Neutrophil (primary cell): Measurements from ENCODE around the gene ANKRD10.

Experiments
- H3K27ac ChIP-seq: fragments of 200-600 bp; sonication (generic); 2 replicates; pipeline ENCODE4 v1.5.1; 2016; ENCODE audit warnings: mild to moderate bottlenecking, moderate library complexity
- H3K27me3 ChIP-seq: fragments of 200-600 bp; sonication (generic); 2 replicates; pipeline ENCODE4 v1.6.0; 2016; ENCODE audit warnings: mild to moderate bottlenecking
- H3K36me3 ChIP-seq: fragments of 200-600 bp; sonication (generic); 2 replicates; pipeline ENCODE4 v1.5.1; 2017
- H3K4me1 ChIP-seq, 2 experiments: fragments of 200-600 bp in 1 of 2; sonication (generic) in 1 of 2; 1 replicate in 1 of 2; 2 replicates in 1 of 2; pipeline versions ENCODE4 v1.5.1 to v1.6.1; 2013 to 2016; ENCODE audit warnings: low read depth in 1 of 2, low read length in 1 of 2, mild to moderate bottlenecking in 1 of 2, moderate library complexity in 1 of 2; ENCODE audit not compliant: control insufficient read depth in 1 of 2, insufficient read depth in 1 of 2
- H3K4me3 ChIP-seq, 2 experiments: fragments of 200-600 bp in 1 of 2; sonication (generic) in 1 of 2; 1 replicate in 1 of 2; 2 replicates in 1 of 2; pipeline ENCODE4 v1.5.1; 2013 to 2016; ENCODE audit warnings: low read depth in 1 of 2, low read length in 1 of 2, mild to moderate bottlenecking in 1 of 2, moderate library complexity in 1 of 2
- H3K9me3 ChIP-seq: fragments of 200-600 bp; sonication (generic); 2 replicates; pipeline ENCODE4 v1.5.1; 2016
- TF ChIP-seq, protein P1 (sequence below): fragments of 200-600 bp; sonication (generic); IDR thresholded peaks from 2 replicates; pipeline ENCODE4 v1.5.1; 2016; ENCODE audit warnings: antibody characterized with exemption

ANKRD10 gene

GRCh38 chr13:110945928-110946570 is 31.2 kb upstream of the ANKRD10 start:
- H3K36me3 ChIP-seq, result no peaks in the 10 kb centered on the region
- H3K9me3 ChIP-seq, result no peaks in the 10 kb centered on the region
- H3K27ac ChIP-seq, result no peak overlapping the region
- H3K4me3 ChIP-seq, result no peak overlapping the region
- no peaks in the 10 kb centered on the region for H3K4me1 ChIP-seq
- TF ChIP-seq, protein P1, sequence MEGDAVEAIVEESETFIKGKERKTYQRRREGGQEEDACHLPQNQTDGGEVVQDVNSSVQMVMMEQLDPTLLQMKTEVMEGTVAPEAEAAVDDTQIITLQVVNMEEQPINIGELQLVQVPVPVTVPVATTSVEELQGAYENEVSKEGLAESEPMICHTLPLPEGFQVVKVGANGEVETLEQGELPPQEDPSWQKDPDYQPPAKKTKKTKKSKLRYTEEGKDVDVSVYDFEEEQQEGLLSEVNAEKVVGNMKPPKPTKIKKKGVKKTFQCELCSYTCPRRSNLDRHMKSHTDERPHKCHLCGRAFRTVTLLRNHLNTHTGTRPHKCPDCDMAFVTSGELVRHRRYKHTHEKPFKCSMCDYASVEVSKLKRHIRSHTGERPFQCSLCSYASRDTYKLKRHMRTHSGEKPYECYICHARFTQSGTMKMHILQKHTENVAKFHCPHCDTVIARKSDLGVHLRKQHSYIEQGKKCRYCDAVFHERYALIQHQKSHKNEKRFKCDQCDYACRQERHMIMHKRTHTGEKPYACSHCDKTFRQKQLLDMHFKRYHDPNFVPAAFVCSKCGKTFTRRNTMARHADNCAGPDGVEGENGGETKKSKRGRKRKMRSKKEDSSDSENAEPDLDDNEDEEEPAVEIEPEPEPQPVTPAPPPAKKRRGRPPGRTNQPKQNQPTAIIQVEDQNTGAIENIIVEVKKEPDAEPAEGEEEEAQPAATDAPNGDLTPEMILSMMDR, result no peak
- H3K27me3 ChIP-seq, result peaks cover 5% of the 10 kb centered on the region

DNA sequence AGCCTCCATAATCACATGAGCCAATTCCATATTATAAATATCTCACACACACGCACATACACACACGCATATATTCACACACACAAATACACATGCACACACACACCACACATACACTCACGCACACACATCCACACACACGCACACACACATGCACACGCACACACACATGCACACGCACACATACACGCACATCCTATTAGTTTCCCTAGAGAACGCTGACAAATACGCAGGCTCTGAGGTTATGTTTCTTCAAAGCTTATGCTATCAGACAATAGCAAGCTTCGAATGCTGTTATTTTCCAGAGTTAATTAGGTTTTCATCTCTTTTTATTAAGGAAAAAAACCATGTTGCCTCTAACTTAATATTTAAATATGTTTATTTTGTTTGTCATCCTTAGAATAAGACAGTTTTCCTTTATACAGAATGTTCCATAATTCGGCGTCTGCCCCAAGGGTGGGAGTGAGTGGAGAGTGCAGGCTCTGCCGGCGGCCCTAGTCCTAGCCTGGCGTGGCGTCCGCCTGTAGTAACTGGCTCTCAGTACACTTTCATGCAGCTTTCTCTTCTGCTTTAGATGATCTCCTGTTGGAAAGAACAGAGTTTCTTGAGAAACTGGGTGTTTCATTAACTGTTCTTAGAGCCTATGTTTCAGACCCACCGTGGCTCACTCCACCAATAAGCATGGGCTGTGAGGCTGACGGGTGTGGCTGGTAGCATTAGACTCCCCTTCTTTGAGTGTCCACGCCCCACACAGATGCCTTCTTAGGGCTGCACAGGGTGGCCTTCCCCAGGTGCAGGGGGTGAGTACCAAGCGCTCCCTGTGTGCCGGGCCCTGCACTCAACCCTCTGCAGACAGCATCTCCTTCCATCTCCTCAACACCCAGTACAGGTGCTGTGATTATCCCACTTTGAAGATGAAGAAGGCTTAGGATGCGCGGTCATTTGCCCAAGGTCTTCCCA is 30.4 kb upstream of the ANKRD10 start:
- TF ChIP-seq, protein P1, result no peak
- Histone ChIP-seq H3K27me3 (peaks cover 8% of the 10 kb centered on the region), H3K4me3 (no peak overlapping the region), H3K4me1 (no peaks in the 10 kb centered on the region), H3K36me3 (no peaks in the 10 kb centered on the region), H3K27ac (no peak overlapping the region), H3K9me3 (no peaks in the 10 kb centered on the region)

GRCh38 chr13:110944121-110944967 is 29.5 kb upstream of the ANKRD10 start:
- Histone ChIP-seq H3K9me3 (no peaks in the 10 kb centered on the region), H3K27ac (no peak overlapping the region), H3K36me3 (no peaks in the 10 kb centered on the region), H3K27me3 (peaks cover 17% of the 10 kb centered on the region), H3K4me3 (no peak overlapping the region), H3K4me1 (no peaks in the 10 kb centered on the region)
- TF ChIP-seq, protein P1, result no peak

DNA sequence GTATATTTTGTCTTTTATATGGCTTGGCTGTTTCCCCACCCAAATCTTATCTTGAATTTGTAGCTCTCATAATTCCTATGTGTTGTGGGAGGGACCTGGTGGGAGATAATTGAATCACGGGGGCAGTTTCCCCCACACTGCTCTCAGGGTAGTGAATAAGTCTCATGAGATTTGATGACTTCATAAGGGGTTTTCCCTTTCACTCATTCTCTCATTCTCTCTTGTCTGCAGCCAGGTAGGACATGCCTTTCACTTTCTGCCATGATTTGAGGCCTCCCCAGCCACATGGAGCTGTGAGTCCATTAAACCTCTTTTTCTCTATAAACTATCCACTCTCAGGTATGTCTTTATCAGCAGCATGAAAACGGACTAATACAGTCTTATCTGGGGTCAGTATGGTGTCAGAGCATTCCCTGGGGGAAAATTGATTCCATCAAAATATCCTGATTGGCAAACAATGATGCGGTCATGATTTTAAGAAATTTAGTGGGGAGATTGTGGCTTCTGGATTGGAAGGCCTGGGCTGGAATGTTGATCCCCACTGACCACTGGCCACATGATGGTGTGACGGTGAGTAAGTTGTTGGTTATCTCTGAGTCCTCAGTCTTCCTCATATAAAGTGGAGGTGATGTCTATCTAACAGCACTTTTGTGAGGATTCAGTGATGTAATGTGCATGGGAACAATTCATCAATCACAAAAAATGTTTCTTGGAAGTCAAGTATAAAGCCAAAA is 27.5 kb upstream of the ANKRD10 start:
- H3K4me3 ChIP-seq, result no peak overlapping the region
- TF ChIP-seq, protein P1, result no peak
- no peaks in the 10 kb centered on the region for H3K9me3 ChIP-seq
- peaks cover 18% of the 10 kb centered on the region for H3K27me3 ChIP-seq
- no peak overlapping the region for H3K27ac ChIP-seq
- H3K36me3 ChIP-seq, result no peaks in the 10 kb centered on the region
- H3K4me1 ChIP-seq, result no peaks in the 10 kb centered on the region
